PC-9 (cell line): ENCODE data around the gene DNAJC5. TPM values are rescaled to one million over a fixed set of nuclear protein-coding genes. Genes with fewer than 3 reads are reported as not detected.
"Not testable (repeated sequence)": the region's sequence is repeated elsewhere in the genome, so short reads cannot be mapped to it uniquely, and the experiment has no call there.

Experiments
- BruUV-seq: library from RNA; stranded (reverse); fragments of 400-500 nt; replicated peaks from 2 replicates; lab custom pipeline; 2021; lab: Mats Ljungman, UMichigan
- CTCF ChIA-PET: fragments of 300-600 bp; sonication (Branson Sonifier 250); formaldehyde crosslinking; loops from one replicate; lab custom pipeline; 2022; ENCODE audit warnings: antibody characterized with exemption; lab: Charles Lee
- POLR2A ChIA-PET: fragments of 300-600 bp; sonication (Branson Sonifier 250); formaldehyde crosslinking; loops from one replicate; lab custom pipeline; 2022; ENCODE audit warnings: antibody characterized with exemption; ENCODE audit not compliant: unreplicated experiment; lab: Charles Lee
- DNase-seq, 2 experiments: peaks; one replicate each; pipeline versions ENCODE4 v3.0.0 to v3.0.0-alpha.2; 2015 to 2022; ENCODE audit warnings: mixed read lengths in 1 of 2
- H2AFZ ChIP-seq: fragments of 200-600 bp; sonication (generic); 2 replicates; pipeline ENCODE4 v1.8.1; 2017; ENCODE audit warnings: antibody characterized with exemption
- H3F3A ChIP-seq: fragments of 200-600 bp; sonication (generic); 2 replicates; pipeline ENCODE4 v1.8.1; 2017; ENCODE audit warnings: antibody characterized with exemption, mild to moderate bottlenecking, low read depth; ENCODE audit not compliant: insufficient read depth
- H3K27ac ChIP-seq: fragments of 200-600 bp; sonication (generic); 2 replicates; pipeline ENCODE4 v1.6.1; 2016; ENCODE audit warnings: mixed run types
- H3K27me3 ChIP-seq: fragments of 200-600 bp; sonication (generic); 2 replicates; pipeline ENCODE4 v1.6.1; 2016; ENCODE audit warnings: low read depth, mixed run types; ENCODE audit not compliant: insufficient read depth
- H3K36me3 ChIP-seq: fragments of 200-600 bp; sonication (generic); 2 replicates; pipeline ENCODE4 v1.6.1; 2016; ENCODE audit warnings: low read depth, mixed run types
- H3K4me1 ChIP-seq: fragments of 200-600 bp; sonication (generic); replicated peaks from 2 replicates; pipeline ENCODE4 v1.6.1; 2016; ENCODE audit warnings: mixed run types; ENCODE audit not compliant: insufficient read depth
- H3K4me2 ChIP-seq: fragments of 200-600 bp; sonication (generic); 2 replicates; pipeline ENCODE4 v1.6.1; 2017; ENCODE audit warnings: mixed run types
- H3K4me3 ChIP-seq: fragments of 200-600 bp; sonication (generic); 2 replicates; pipeline ENCODE4 v1.6.1; 2016; ENCODE audit warnings: mixed run types
- H3K79me2 ChIP-seq: fragments of 200-600 bp; sonication (generic); 2 replicates; pipeline ENCODE4 v1.6.1; 2017; ENCODE audit warnings: low read depth, mixed run types
- H3K9me2 ChIP-seq: fragments of 200-600 bp; sonication (generic); 2 replicates; pipeline ENCODE4 v1.8.1; 2017; ENCODE audit warnings: mild to moderate bottlenecking; ENCODE audit not compliant: insufficient read depth
- H3K9me3 ChIP-seq: fragments of 200-600 bp; sonication (generic); 2 replicates; pipeline ENCODE4 v1.8.1; 2016; ENCODE audit warnings: low read depth; ENCODE audit not compliant: insufficient read depth
- H4K20me1 ChIP-seq: fragments of 200-600 bp; sonication (generic); 2 replicates; pipeline ENCODE4 v1.8.1; 2017; ENCODE audit not compliant: insufficient read depth
- EZH2 ChIP-seq: fragments of 200-600 bp; sonication (generic); IDR thresholded peaks from 2 replicates; pipeline ENCODE4 v1.8.0; 2017; ENCODE audit warnings: antibody characterized with exemption, low read depth
- intact Hi-C: fragments of 100-400 bp; cut with micrococcal nuclease; formaldehyde crosslinking; loops from one replicate; pipeline ENCODE4 v1.10.0; 2022; ENCODE audit not compliant: unreplicated experiment
- total RNA-seq: library from RNA; stranded (reverse); gene quantifications from 2 replicates; pipeline ENCODE4 v1.2.3, GENCODE V29; 2021
- TF ChIP-seq, protein P1 (sequence below): fragments of 200-600 bp; sonication (generic); conservative IDR thresholded peaks from 2 replicates; pipeline ENCODE4 v1.6.1; 2017; ENCODE audit warnings: mixed run types, antibody characterized with exemption, mild to moderate bottlenecking, moderate library complexity

Gene DNAJC5
- total RNA-seq, 1 experiment from 2014 or later = 48.1 TPM

DNA sequence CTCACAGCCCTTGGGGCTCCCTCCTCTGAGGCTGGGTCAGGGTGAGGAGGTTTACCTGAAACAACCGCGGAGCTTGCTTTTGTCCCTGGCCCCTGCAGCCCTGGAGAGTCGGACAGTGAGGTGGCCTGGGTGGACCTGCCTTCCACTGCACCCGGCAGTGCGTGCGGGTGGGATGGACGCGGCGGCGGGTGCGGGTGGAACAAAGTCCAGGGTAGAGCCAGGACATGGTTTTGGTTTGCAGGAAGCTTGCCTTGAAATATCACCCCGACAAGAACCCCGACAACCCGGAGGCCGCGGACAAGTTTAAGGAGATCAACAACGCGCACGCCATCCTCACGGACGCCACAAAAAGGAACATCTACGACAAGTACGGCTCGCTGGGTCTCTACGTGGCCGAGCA lies 34.1 kb downstream of the DNAJC5 start:
- no TSS peak for BruUV-seq
- H3K9me3 ChIP-seq = no peaks in the 10 kb centered on the region
- CTCF ChIA-PET = no interaction called here
- no peak overlapping the region for H3K4me3 ChIP-seq
- H3K4me2 ChIP-seq = no peak overlapping the region
- TF ChIP-seq EZH2 = no peak
- TF ChIP-seq, protein P1, sequence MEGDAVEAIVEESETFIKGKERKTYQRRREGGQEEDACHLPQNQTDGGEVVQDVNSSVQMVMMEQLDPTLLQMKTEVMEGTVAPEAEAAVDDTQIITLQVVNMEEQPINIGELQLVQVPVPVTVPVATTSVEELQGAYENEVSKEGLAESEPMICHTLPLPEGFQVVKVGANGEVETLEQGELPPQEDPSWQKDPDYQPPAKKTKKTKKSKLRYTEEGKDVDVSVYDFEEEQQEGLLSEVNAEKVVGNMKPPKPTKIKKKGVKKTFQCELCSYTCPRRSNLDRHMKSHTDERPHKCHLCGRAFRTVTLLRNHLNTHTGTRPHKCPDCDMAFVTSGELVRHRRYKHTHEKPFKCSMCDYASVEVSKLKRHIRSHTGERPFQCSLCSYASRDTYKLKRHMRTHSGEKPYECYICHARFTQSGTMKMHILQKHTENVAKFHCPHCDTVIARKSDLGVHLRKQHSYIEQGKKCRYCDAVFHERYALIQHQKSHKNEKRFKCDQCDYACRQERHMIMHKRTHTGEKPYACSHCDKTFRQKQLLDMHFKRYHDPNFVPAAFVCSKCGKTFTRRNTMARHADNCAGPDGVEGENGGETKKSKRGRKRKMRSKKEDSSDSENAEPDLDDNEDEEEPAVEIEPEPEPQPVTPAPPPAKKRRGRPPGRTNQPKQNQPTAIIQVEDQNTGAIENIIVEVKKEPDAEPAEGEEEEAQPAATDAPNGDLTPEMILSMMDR = no peak
- H3F3A ChIP-seq = peaks cover 6% of the 10 kb centered on the region
- intact Hi-C loops = no loop called here
- no peak overlapping the region for H2AFZ ChIP-seq
- peaks cover 21% of the 10 kb centered on the region for H4K20me1 ChIP-seq
- H3K4me1 ChIP-seq = no peaks in the 10 kb centered on the region
- no peak overlapping the region for H3K27ac ChIP-seq
- 0 out of 2 replicates have a peak, but pooled peaks cover 5% of the 10 kb centered on the region for H3K79me2 ChIP-seq
- H3K9me2 ChIP-seq = no peaks in the 10 kb centered on the region
- H3K36me3 ChIP-seq = peaks cover 27% of the 10 kb centered on the region
- POLR2A ChIA-PET = no interaction called here
- DNase-seq = no peak
- H3K27me3 ChIP-seq = no peaks in the 10 kb centered on the region

DNA sequence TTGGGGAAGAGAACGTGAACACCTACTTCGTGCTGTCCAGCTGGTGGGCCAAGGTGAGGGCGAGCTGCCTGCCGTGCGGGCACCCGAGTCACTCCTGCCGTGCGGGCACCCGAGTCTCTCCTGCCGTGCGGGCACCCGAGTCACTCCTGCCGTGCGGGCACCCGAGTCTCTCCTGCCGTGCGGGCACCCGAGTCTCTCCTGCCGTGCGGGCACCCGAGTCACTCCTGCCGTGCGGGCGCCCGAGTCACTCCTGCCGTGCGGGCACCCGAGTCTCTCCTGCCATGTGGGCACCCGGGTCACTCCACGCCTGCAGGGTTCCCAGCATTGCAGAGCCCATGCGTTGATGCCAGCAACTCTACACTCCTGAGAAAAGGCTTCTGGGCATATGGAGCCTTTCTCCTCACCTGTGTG lies 34.6 kb downstream of the DNAJC5 start:
- H3K4me2 ChIP-seq, H3F3A ChIP-seq, BruUV-seq, H3K4me1 ChIP-seq, H3K27ac ChIP-seq, H3K4me3 ChIP-seq, CTCF ChIA-PET, H3K79me2 ChIP-seq, H2AFZ ChIP-seq, H3K9me3 ChIP-seq, DNase-seq, intact Hi-C loops, H3K9me2 ChIP-seq, H3K27me3 ChIP-seq, POLR2A ChIA-PET: not testable (repeated sequence)
- Histone ChIP-seq H3K36me3 (peaks cover 27% of the 10 kb centered on the region), H4K20me1 (peaks cover 22% of the 10 kb centered on the region)

- H4K20me1 ChIP-seq = peaks cover 34% of the 10 kb centered on the region
- no peaks in the 10 kb centered on the region for H3K9me3 ChIP-seq
- H3K27me3 ChIP-seq = no peaks in the 10 kb centered on the region
- H3K36me3 ChIP-seq = peaks cover 25% of the 10 kb centered on the region
- ChIA-PET POLR2A (no interaction called here), CTCF (no interaction called here)
- no peak overlapping the region for H2AFZ ChIP-seq
- no peak overlapping the region for H3K4me3 ChIP-seq
- intact Hi-C loops = no loop called here
- no TSS peak for BruUV-seq
- peaks cover 4% of the 10 kb centered on the region for H3F3A ChIP-seq
- DNase-seq = no peak
- no peaks in the 10 kb centered on the region for H3K79me2 ChIP-seq
- H3K27ac ChIP-seq = no peak overlapping the region
- H3K9me2 ChIP-seq = no peaks in the 10 kb centered on the region
- H3K4me2 ChIP-seq = no peak overlapping the region
- TF ChIP-seq EZH2 = no peak
- no peaks in the 10 kb centered on the region for H3K4me1 ChIP-seq
Observed at GRCh38 chr20:63930971-63931553, 36.1 kb downstream of the DNAJC5 start.

- Histone ChIP-seq H3K9me2 (no peaks in the 10 kb centered on the region), H3K4me2 (no peak overlapping the region), H3F3A (peaks cover 11% of the 10 kb centered on the region), H3K27ac (no peak overlapping the region), H3K27me3 (no peaks in the 10 kb centered on the region), H3K36me3 (peaks cover 21% of the 10 kb centered on the region), H3K4me1 (no peaks in the 10 kb centered on the region), H4K20me1 (peaks cover 38% of the 10 kb centered on the region; the same call in 1 of the 2 replicates), H2AFZ (no peak overlapping the region), H3K4me3 (no peak overlapping the region), H3K79me2 (no peaks in the 10 kb centered on the region), H3K9me3 (no peaks in the 10 kb centered on the region)
- POLR2A ChIA-PET = no interaction called here
- CTCF ChIA-PET = no interaction called here
- TF ChIP-seq, protein P1 = no peak
- no peak for TF ChIP-seq EZH2
- no peak for DNase-seq
- BruUV-seq = no TSS peak
- intact Hi-C loops = no loop called here
Observed at GRCh38 chr20:63931735-63932134, 36.8 kb downstream of the DNAJC5 start.
